CD4-positive, alpha-beta T cell treated with Interferon gamma for 1 hour (primary cell): Measurements from ENCODE around the gene ARTN.

Experiments used
- DNase-seq: peaks from one replicate; pipeline ENCODE4 v3.0.0-alpha.2; 2020

Gene ARTN

DNA sequence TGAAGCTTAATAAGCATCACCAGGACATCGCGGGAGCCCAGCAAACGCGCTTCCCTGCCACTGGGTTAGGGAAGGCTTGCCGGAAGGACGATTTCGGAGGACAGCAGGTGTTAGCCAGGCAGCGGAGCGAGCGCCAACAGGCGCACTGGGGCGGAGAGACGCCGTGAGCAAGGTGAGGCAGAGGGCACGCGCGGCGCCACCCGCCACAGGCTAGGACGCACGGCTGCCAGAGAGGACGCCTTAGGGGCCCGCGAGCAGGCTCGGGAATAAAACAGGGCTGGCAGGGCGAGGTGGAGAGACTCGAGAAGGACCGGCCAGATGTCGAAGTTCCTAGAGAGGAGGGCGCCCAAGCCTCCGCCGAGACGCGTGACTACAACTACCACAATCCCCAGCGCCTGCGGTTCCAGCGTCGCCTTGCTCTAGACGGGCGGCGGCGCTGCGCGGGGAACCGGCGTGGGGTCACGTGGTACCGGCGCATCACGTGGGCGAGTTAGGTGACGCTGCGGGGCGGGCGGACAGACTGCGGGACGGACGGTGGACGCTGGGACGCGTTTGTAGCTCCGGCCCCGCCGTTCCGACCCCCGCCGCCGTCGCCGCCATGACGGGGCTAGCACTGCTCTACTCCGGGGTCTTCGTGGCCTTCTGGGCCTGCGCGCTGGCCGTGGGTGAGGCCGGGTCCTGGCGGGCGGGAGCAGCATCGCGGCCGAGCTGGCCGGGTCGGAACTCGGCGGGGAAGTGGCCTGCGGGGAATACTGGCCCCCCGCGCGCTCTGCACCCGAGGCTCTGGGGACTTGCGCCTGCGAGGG, 41.0 kb downstream of the ARTN start, which contains the start of gene ATP6V0B:
Gene ATP6V0B, plus strand, starts transcription at position 518 of the 806 bp plus-strand sequence. Its CDS starts 81 bp downstream, at position 599.
- DNase-seq, result peak; percentile 90

DNA sequence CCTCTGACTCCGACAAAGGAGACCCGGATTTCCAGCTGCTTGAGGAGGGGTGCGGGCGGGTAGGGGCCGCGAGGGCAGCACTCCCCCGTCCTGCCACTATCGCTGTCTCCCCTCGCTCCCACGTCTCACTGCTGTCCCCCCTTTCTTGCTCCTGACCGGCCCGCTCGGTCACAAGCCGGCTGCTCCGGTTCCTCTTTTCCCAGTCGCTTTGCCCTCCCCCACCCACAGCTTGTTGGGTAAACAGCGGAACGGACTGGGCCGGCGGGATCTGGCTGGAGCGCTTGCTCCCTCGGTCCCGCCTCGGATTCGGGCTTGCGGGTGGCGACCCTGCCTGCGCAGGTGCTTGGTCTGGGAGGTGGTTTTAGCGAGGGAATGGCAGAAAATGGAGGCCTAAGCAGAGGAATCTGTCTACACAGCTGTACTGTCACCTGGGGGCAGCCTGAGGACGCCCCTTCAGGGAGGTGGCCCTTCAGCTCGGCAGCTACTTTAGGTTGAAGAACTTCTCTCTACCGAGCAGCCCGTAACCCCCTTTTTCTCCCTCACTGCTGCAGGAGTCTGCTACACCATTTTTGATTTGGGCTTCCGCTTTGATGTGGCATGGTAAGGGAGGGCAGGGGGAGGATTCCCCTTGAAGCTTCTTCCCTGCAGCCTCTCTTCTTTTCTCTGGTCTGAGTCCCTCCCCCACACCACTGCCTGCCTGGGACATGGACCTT, 41.8 kb downstream of the ARTN start:
- peak; percentile 59 for DNase-seq

DNA sequence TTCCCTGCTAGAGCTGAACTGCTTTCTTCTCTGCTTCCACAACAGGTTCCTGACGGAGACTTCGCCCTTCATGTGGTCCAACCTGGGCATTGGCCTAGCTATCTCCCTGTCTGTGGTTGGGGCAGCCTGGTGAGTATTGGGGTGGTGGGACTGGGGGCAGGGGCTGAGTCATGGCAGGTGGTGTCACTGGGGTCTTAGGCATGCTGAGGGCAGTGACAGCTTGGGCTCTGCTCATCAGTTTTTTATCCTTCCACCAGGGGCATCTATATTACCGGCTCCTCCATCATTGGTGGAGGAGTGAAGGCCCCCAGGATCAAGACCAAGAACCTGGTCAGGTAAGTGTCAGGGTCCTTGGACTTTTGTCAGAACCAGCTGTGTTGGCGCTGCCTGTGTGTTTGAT, 42.4 kb downstream of the ARTN start:
- no peak for DNase-seq

DNA sequence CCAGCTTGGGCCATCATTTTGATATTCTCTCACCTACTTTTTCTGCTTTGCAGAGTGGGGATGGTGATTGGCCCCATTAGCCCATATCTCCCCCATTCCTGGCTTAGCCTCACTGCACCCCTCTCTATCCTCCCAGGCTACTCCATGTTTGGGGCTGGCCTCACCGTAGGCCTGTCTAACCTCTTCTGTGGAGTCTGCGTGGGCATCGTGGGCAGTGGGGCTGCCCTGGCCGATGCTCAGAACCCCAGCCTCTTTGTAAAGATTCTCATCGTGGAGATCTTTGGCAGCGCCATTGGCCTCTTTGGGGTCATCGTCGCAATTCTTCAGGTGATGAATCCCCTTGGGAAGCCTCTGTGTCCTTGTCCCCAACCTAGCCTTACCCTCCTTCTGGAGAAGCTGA, 43.3 kb downstream of the ARTN start:
- no peak for DNase-seq

DNA sequence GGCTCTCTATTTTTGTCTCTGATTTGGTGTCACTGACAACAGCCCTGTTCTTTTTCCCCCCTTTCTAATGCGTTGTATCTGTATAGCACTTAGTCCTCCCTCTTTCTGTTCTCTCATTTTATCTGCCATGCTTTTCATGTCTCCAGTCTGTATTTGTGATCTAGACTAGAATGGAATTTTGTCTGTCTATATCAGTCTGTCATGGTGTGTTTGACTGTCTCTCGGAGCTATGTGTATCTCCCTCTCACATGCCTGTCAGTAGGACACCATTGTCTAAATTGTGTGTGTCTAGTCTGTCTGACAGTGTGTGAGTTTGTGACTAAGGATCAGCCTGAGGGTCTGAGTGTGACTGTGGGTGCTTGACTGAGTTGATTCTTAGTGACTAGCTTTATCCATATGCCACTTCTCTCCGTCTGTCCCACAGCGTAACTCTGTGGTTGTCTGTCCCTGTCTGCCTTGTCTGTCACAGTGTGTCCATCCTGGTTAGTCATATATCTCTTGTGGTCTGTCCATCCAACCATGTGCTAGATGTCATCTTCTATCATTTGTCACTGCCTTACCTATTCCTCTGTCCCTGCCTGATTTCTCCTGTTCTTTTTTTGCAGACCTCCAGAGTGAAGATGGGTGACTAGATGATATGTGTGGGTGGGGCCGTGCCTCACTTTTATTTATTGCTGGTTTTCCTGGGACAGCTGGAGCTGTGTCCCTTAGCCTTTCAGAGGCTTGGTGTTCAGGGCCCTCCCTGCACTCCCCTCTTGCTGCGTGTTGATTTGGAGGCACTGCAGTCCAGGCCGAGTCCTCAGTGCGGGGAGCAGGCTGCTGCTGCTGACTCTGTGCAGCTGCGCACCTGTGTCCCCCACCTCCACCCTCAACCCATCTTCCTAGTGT, 44.0 kb downstream of the ARTN start:
- no peak for DNase-seq

DNA sequence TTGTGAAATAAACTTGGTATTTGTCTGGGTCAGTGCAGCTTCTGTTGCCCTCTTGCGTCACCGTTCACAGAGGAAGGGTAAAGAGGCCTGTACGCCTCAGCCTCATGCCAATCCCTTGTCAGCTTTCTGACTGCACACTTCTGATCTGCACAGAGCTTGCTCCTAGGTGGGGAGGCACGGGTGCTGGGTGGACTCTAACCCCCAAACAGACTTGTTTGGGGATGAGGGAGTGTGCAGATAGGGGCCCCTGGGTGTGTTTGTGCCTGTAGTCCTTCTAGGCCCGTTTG, 44.6 kb downstream of the ARTN start:
- DNase-seq, result no peak

DNA sequence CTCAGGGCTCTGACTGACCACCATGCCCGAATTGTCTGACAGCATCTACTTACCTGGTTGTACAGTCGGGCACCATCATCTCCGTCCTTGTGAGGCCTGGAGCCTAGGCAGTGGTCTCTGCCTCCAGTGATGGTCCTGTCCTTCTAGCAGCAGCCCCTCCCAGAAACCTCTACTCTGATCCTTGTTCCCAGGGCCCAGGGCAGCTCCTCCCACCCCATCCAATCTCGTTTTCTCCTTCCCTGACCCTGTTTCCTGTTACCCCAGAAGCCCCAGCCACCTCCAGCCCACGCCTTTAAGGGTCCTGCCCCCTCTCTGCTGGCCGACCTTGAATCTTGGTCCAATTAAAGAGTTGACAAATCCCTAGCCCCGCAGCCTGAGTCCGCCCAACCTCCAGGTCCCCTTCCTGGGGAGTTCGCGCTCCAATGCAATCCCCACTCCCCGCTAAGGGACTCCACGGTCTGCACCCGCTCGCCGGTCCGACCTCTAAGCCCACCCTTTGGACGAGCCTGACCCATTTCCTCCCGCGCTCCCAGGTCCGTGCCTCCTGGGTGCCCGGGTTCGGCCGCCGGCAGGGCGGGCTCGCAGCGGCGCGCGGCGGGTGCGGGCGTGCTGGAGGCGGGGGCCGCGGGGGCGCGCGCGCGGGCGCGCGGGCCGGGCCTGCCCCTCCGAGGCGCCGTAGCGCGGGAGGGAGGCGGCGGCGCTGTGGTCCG, 45.1 kb downstream of the ARTN start, which contains the start of gene B4GALT2:
Gene B4GALT2, plus strand, starts transcription at position 660 of the 710 bp plus-strand sequence. CDS start 1,951 bp downstream, outside the sequence.
- DNase-seq, result peak; percentile 22

DNA sequence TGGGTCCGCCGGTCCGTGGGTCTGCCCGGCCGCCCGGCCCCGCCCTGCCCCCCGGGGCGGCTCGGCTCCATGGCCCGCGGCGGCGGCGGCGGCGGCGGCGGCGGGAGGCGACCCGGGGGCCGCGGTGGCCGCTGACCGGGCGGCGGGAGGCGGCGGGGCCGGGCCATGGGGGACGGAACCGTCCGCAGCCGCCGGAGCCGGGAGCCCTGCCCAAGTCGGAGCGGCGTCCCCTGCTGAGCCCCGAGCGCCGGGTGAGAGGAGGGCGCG, 45.6 kb downstream of the ARTN start:
- no peak for DNase-seq

DNA sequence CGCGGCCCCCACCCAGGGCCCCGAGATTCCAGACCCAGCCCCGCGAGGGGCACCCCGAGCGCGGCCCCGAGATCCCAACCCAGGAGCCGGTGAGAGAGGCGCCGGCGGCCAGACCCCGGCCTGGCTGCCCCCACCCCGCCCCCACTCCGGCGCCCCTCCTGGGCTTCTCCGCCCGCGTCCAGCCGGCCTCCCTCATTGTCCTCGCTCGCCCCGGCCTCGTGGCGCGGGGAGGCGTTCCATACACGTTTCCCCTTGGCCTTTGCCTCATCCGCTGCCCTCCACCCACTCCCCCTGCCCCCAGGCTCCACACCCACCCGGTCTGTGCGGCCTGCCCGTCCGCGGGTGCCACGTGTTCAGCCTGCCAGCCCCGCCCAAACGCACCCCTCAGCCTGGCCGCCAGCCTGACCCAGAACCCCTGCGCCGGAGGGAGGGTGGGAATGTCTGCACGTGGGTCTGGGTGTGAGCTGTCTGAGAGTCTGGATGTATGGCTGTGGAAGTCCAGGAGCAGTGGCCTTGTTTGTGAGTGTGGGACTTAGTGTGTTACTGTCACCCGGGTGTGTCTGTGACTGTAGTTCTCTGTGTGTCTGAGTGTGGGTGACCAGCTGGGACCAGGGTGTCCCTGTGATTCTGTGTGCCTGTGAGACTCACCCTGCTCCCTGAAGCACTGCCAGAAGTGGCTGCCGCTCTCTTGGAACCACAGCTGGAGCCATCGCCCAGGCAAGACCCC, 46.1 kb downstream of the ARTN start:
- DNase-seq, result no peak

DNA sequence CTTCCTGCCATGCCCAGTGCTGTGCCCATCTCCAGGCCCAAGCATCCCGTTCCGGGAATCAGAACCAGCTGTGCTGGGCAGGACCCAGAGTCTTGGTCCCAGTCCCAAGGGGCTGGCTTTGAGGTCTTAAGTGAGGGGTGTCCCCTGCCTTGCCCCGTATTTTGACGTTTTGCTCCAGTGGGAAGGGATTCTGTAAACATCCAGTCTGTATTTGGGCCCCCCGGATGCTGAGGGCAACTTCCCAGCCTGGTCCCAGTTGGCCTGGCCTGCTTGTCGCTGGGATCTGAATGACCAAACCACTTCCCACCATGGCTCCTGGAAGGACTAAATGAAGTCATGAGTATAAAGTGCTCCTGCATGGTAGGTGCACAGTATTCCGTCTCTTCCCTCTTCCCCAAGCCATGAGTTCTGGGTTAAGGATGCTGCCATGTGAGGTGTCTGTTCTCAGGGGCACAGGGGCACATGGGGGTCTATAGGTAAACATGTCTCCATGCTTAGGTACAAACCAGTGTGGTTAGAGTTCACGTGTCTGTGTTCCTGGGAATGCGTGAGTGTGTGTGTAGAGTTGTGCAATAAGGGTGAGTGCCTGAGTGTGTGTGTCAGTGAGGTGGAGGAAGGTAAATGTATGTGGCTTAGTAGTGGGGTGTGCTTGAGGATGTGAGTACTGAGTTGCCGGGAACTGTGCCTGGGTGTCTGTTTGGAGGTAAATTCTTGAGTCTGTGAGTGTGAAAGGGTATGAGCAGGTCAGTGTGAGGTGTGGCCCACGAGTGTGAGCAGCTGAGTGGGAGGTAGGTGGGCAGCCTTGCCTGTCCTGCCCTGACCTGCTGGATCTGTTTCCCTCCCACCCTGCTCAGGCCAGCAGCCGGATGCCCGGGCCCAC, 46.9 kb downstream of the ARTN start:
- DNase-seq, result no peak

DNA sequence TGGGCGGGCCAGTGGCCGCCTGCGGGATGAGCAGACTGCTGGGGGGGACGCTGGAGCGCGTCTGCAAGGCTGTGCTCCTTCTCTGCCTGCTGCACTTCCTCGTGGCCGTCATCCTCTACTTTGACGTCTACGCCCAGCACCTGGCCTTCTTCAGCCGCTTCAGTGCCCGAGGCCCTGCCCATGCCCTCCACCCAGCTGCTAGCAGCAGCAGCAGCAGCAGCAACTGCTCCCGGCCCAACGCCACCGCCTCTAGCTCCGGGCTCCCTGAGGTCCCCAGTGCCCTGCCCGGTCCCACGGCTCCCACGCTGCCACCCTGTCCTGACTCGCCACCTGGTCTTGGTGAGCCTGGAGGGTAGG, 47.5 kb downstream of the ARTN start:
- no peak for DNase-seq

DNA sequence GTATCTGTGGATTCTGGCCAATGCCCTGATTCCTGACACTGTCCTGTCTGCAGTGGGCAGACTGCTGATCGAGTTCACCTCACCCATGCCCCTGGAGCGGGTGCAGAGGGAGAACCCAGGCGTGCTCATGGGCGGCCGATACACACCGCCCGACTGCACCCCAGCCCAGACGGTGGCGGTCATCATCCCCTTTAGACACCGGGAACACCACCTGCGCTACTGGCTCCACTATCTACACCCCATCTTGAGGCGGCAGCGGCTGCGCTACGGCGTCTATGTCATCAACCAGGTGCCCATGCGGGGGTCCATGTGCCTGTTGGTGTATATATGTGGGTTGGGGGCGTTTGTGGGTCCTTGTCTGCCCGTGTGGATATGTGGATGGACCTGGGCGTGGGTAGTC, 48.0 kb downstream of the ARTN start:
- no peak for DNase-seq

DNA sequence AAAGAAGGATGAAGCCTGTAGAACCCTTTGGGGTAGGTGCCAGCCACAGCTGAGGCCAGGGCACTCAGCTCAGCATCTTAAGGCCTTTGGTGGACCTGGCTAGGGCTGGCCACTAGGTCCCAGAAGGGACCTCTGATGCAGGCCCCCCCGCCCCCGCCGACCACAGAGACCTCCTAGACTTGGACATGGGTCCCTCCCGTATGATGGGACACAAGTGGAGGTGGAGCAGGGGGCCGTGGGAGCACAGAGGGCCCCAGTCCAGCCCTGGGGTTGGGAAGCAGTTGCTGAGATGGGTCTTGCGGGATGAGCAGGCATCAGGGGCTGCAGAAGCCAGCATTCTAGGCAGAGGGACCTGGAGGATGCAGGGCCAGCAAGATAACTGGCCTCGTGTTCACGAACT, 48.6 kb downstream of the ARTN start:
- DNase-seq, result no peak

DNA sequence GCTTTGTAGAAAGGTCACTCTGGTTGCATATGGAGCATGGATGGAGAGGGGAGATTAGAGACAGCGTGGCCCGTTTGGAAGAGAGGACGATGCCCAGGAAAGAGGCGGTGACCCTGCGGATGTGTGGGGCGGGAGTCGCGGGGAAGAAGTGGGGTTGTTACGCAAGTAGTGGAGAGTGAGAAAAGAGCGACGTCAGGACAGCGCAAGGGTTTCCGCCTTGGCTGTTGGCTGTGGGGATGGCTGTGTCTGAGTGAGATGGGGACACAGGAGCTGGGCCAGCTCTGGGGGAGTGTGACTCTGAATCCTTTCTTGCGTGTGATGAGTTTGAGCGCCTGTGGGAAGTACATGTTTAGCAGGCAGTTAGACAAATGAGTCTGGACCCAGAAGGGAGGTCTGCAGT, 49.2 kb downstream of the ARTN start:
- peak; percentile 25 for DNase-seq

DNA sequence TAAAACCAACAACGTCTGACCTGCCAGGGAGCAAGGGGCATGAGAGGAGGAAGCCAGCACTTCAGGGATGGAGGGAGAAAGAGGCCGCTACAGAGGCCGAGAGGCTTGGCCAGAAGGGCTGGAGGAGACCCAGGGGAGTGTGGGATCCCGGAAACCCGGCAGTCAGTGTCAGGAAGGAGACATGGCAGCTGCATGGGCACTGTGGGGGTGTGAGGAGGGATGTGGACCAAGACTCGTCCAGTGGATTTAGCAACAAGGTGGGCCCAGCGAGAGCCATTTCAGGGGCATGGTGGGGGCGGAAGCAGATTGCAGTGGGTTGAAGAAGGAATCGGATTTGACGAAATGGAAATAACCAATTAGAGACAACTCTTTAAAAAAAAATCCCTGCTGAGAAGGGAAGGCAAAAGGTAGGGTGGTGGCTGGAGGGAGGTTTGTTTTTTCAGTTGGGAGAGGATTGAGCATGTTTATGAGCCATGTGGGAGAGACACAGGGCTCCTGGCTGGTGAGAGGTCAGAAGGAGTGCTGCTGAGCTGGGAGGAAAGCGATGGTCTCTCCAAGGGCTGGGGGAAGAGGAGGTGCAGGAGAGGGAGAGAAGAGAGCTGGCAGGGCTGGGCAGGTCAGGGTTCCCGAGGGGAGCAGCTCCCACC, 49.8 kb downstream of the ARTN start:
- DNase-seq, result no peak

DNA sequence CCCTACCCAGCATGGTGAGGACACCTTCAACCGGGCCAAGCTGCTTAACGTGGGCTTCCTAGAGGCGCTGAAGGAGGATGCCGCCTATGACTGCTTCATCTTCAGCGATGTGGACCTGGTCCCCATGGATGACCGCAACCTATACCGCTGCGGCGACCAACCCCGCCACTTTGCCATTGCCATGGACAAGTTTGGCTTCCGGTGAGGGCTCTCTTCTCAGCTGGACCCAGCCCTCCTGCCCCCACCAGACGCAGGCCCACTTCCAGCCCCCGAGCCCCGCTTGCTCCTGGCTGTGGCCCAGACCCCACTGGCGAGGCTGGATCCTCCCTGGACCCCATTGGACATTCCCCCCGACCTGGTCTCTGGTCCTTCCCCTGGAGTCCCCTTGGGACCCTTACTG, 51.3 kb downstream of the ARTN start:
- no peak for DNase-seq

DNA sequence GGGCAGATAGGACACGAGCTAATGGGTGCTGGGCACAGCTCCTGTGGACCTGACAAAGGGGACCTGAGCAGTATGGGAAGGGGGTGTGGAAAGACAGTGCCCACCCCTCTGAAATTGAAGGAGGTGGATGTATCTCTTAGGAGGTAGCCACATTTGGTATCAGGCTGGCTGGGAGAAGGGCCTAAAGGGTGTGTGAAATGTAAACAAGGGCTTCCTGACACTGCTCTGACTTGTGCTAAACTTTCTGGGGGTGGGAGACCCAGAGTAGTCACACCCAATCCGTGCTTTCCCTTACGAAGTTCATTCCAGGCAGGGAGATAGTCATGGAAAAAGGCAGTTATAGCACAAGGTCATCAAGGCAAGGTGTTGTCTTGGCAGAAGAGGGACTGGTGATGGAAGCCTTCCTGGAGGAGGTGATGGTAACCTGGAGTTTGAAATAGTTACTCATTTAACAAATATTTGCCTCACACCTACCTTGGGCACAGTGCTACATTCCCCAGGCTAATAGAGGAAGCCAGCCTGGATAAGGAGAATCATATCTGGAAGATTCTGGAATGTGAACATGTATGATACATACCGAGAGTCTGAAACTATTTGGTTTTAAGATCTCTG, 52.5 kb downstream of the ARTN start:
- DNase-seq, result no peak

DNA sequence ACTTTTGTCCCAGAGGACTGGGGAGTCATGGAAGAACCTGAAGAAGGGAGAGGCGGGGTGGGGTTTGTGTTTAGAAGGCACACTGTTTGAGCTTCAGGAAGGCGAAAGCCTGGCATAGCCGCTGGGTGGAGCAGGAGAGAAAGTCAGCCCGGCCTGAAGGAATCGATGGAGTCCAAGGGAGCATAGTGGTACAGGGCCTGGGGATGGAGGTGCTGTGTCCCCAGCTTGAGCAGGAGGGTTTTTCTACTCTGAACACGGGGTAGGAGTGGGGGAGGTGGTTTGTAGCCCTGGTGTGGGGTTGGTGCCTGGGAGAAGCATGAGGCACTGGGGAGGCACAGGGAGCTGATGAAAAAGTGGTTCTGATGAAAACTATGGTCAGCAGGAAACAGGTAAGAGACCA, 53.1 kb downstream of the ARTN start:
- DNase-seq, result no peak
